ENCODE results near the gene LYRM2. TPM values are rescaled to one million over a fixed set of nuclear protein-coding genes. Genes with fewer than 3 reads are reported as not detected.

Gene LYRM2
- total and polyA plus RNA-seq, 2 of the 8 experiments (the other 6 are each of a cell fraction or from before 2014, with no cell fraction given): 7.3 to 25.7 TPM

- TF ChIP-seq KDM4A (IDR thresholded peaks at IDR 0.05; ENCODE audit: low read depth, low read length, severe bottlenecking) (no peak), CTBP2 (IDR thresholded peaks at IDR 0.05; ENCODE audit: borderline replicate concordance, insufficient read depth, insufficient read length, low read length) (no peak), GTF2F1 (IDR thresholded peaks at IDR 0.05; ENCODE audit: borderline replicate concordance, low read depth, low read length) (no peak), EP300 (IDR thresholded peaks at IDR 0.05; ENCODE audit: borderline replicate concordance in 1 of 2, low read depth in 2 of 2, low read length in 2 of 2) (no peak)
Measured at GRCh38 chr6:89618026-89618425, 20.5 kb downstream of the LYRM2 start (continued).
